Fibroblast of pulmonary artery (primary cell): ENCODE results near the gene ERLEC1.
A peak's percentile ranks its signal among the peaks of the same experiment; 100 is the strongest.
"Not testable (repeated sequence)": the region's sequence is repeated elsewhere in the genome, so short reads cannot be mapped to it uniquely, and the experiment has no call there.

Experiments used
- DNase-seq: peaks from one replicate; pipeline ENCODE4 v3.0.0-alpha.2; 2010; ENCODE audit warnings: low read depth
- H3K4me3 ChIP-seq: replicated peaks from 2 replicates; pipeline ENCODE4 v1.5.1; 2011; ENCODE audit warnings: low read depth, mild to moderate bottlenecking, control low read depth, low read length, moderate library complexity
- TF ChIP-seq, protein P1 (sequence below): IDR thresholded peaks from 2 replicates; pipeline ENCODE4 v1.5.1; 2011; ENCODE audit warnings: mild to moderate bottlenecking, control low read depth, low read length, inconsistent platforms; ENCODE audit errors: missing control alignments

ERLEC1 gene

DNA sequence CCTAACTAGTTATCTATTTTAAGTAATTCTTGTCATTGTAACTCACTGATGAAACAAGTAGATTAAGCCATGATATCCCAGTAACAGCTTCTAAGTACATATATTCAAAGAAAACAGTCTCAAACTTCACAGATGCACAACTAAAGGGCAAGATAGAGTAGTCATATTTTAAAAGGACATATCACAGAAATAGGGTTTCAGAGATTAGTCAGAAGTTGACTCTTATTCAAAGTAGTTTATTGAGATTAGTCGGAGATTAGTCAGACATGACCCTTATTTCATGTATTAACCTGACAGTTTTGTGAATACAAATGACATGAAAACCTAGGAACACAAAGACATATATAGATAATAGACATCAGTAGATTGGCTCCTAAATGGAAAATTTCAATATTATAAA lies 35.1 kb upstream of the ERLEC1 start:
- peak; percentile 6 for DNase-seq
- TF ChIP-seq, protein P1, sequence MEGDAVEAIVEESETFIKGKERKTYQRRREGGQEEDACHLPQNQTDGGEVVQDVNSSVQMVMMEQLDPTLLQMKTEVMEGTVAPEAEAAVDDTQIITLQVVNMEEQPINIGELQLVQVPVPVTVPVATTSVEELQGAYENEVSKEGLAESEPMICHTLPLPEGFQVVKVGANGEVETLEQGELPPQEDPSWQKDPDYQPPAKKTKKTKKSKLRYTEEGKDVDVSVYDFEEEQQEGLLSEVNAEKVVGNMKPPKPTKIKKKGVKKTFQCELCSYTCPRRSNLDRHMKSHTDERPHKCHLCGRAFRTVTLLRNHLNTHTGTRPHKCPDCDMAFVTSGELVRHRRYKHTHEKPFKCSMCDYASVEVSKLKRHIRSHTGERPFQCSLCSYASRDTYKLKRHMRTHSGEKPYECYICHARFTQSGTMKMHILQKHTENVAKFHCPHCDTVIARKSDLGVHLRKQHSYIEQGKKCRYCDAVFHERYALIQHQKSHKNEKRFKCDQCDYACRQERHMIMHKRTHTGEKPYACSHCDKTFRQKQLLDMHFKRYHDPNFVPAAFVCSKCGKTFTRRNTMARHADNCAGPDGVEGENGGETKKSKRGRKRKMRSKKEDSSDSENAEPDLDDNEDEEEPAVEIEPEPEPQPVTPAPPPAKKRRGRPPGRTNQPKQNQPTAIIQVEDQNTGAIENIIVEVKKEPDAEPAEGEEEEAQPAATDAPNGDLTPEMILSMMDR = no peak
- H3K4me3 ChIP-seq = no peak overlapping the region

DNA sequence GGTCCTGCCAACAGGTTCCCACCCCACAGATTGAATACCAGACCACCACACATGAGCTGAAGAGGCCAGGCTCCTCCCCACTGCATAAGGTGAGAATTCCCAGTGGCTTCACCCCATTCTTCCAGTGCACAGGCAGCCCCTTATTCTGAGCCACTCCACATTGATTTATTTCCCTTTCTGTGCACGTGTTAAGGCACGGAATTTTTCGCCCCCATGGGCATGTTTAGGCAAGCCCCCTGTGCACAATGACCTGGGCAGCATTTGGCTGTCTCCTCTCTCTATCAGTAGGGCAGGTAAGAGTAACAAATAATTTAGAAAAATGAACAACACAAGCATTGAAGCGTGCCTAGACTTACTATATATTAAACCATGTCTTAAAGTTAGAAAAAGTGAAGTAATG lies 34.5 kb upstream of the ERLEC1 start:
- no peak overlapping the region for H3K4me3 ChIP-seq
- TF ChIP-seq, protein P1 = no peak
- DNase-seq = no peak

DNA sequence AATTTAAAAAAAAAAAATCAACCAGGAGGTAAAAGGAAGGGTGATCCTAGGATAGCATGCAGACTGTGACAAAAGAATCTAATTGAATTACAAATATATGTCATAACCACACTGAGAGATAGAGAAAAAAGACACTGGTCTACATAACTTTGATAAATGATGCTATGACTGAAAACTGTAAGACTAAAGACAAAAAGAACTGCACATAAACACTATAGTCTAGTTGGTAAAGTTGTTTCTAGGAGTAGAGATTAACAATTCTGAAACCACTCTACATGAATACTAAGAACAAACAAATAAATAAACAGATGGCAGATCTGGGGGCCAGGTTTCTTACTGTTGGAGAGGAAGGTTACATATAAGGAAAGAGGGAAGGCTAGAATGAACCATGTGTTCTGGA lies 33.8 kb upstream of the ERLEC1 start:
- no peak for DNase-seq
- no peak overlapping the region for H3K4me3 ChIP-seq
- TF ChIP-seq, protein P1 = no peak

DNA sequence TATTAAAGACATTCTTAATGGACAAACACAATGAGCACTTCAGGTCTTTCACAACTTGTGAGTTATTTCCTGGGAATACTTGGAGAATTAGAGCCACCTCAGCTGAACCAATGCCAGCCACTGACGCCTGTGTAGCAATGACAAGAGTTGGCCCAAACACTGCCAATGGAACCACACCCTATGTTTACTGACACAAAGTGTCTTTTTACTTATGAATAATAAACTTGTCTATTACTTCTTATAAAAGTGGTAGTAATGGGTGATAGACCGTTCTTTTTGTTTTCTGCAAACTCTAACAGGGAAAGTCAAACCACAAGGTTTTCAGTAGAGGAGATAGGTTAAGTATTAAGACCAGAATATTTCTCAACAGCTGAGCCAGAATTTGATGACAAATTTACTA lies 31.7 kb upstream of the ERLEC1 start:
- TF ChIP-seq, protein P1 = no peak
- H3K4me3 ChIP-seq = no peak overlapping the region
- DNase-seq = peak; percentile 76

DNA sequence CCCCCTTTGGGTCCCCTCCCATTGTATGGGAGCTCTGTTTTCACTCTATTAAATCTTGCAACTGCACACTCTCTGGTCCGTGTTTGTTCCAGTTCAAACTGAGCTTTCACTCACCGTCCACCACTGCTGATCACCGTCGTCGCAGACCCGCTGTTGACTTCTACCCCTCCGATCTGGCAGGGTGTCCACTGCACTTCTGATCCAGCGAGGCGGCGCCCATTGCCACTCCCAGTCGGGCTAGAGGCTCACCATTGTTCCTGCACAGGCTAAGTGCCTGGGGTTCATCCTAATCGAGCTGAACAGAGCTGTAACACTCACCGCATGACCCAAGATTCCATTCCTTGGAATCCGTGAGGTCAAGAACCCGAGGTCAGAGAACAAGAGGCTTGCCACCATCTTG lies 30.2 kb upstream of the ERLEC1 start:
- TF ChIP-seq, protein P1 = no peak
- no peak for DNase-seq
- no peak overlapping the region for H3K4me3 ChIP-seq

DNA sequence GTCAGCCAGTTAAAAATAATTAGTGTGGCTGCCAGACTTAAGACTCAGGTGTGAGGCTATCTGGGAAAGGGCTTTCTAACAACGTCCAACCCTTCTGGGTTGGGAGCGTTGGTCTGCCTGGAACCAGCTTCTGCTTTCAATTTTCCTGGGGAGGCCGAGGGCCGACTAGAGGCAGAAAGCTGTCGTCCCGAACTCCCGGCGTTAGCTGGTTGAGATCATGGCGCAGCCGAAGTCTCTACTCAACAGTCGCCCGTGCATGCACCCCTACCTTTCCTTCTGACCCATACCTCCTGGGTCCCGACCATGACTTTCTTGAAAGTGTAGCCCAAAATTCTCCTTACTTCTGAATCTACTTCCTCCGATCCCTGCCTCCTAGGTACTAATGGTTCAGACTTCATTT lies 29.6 kb upstream of the ERLEC1 start:
- H3K4me3 ChIP-seq, DNase-seq: not testable (repeated sequence)

DNA sequence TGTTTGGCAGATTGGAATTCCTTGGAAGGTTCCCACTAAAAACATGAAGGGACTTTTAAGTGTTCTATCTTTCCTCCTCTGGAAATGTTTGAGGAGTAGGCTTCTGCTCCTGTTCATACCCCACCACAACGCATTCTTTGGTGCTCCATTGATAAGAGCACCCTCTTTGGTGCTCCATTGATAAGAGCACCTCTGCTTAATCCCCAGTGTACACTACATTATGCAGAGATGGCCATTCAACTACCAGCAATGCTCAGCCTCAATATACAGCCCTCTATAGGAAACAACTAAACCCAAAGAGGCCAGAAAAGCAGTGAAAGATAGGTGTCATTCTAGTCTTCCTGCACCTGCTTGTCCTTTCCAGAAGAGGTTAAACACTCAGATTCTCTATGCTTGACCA lies 21.1 kb upstream of the ERLEC1 start:
- no peak overlapping the region for H3K4me3 ChIP-seq
- DNase-seq = no peak
- TF ChIP-seq, protein P1 = no peak
